ENCODE measurements around the gene GALM. TPM values are rescaled to one million over a fixed set of nuclear protein-coding genes. Genes with fewer than 3 reads are reported as not detected.
"Not testable (repeated sequence)": the region's sequence is repeated elsewhere in the genome, so short reads cannot be mapped to it uniquely, and the experiment has no call there.

Gene GALM
- total RNA-seq, 1 donor from 2014 or later = 4.1 TPM

DNA sequence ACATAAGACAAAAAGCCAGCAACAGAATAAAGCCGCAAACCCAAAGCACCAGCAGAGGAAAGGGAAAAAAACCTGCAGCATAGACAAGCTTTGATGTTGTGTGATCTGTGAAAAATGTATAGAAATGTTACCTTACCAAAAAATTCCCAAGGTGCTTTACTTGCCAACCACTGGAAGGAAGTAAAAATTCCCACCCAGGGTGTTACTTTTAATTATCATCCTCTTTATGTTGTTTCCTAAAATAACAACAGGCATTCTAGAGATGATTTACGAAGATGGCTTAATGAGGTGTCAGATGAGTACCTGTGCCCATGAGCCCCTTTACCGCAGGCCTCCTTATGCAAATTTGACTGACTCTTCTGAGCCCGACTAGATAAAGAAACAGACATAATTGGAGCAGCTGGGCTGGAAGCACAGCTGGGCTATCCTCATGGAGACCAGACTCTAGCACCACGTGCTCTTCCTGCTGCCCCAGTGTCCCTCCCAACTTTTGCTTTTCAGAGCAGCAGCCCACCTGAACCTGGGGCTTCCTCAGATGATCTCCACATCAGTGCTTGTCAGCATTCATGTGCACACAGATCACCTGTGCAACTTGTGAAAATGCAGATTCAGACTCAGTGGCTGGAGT lies 43.8 kb downstream of the GALM start:
- DNase-seq (ENCODE audit: low read depth in 2 of 2) = no peak

- DNase-seq (ENCODE audit: low read depth in 2 of 2) = no peak
Measured at GRCh38 chr2:38711558-38711957, 45.6 kb downstream of the GALM start.

- no peak for DNase-seq (ENCODE audit: low read depth in 2 of 2)
Measured at GRCh38 chr2:38712413-38712812, 46.5 kb downstream of the GALM start.

GRCh38 chr2:38712871-38713270 lies 47.0 kb downstream of the GALM start:
- no peak for DNase-seq (ENCODE audit: low read depth in 2 of 2)

DNA sequence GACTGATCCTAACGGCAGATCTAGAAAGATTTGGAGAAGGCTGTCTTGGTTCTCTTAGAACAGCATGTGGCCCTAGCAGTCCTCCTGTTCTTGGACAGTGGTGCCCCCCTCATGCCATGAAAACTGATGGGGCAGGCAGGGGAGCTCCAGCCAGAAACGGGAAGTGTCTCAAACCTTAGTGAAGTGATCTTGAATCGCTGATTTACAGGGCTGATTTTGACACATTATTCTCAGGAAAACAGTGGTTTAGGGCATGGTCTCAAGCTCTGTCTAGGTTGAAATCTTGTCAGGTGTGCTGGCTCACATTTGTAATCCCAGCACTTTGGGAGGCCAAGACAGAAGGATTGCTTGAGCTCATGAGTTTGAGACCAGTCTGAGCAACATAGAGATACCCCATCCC lies 47.4 kb downstream of the GALM start:
- no peak for DNase-seq (ENCODE audit: low read depth in 2 of 2)

GRCh38 chr2:38714941-38715340 lies 49.0 kb downstream of the GALM start:
- not testable (repeated sequence) for DNase-seq (ENCODE audit: low read depth in 2 of 2)

GRCh38 chr2:38716185-38716584 lies 50.3 kb downstream of the GALM start:
- no peak for DNase-seq (ENCODE audit: low read depth in 2 of 2)

GRCh38 chr2:38718601-38719000 lies 52.7 kb downstream of the GALM start:
- DNase-seq (ENCODE audit: low read depth in 2 of 2) = no peak

- no peak for DNase-seq (ENCODE audit: low read depth in 2 of 2)
Measured at GRCh38 chr2:38719706-38720105, 53.8 kb downstream of the GALM start.

GRCh38 chr2:38720613-38721241 lies 54.8 kb downstream of the GALM start:
- peak in 1 of 2 donors; percentile 30 for DNase-seq (ENCODE audit: low read depth in 2 of 2)

- DNase-seq (ENCODE audit: low read depth in 2 of 2) = no peak
Measured at GRCh38 chr2:38722271-38723061, 56.6 kb downstream of the GALM start.

DNA sequence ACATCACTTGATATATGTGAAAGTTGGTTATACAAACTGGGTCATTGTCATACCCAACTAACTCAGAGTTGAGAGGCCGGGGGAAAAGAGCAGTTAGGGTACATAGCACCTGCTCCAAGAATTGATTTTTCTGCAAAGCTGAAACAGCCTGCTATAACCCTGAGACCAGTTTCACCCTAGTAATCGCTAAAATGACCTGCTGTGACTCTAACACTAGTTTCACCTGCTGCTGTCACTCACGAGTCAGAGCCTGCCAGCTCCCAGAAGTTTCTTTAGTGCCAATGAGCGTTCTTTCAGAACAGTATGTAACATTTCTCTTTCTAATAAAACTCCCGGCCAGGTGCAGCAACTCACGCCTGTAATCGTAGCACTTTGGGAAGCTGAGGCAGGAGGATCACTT lies 57.3 kb downstream of the GALM start:
- no peak for DNase-seq (ENCODE audit: low read depth in 2 of 2)

- no peak for DNase-seq (ENCODE audit: low read depth in 2 of 2)
Measured at GRCh38 chr2:38727661-38728060, 61.7 kb downstream of the GALM start.

GRCh38 chr2:38728694-38729093 lies 62.8 kb downstream of the GALM start:
- DNase-seq (ENCODE audit: low read depth in 2 of 2) = no peak

DNA sequence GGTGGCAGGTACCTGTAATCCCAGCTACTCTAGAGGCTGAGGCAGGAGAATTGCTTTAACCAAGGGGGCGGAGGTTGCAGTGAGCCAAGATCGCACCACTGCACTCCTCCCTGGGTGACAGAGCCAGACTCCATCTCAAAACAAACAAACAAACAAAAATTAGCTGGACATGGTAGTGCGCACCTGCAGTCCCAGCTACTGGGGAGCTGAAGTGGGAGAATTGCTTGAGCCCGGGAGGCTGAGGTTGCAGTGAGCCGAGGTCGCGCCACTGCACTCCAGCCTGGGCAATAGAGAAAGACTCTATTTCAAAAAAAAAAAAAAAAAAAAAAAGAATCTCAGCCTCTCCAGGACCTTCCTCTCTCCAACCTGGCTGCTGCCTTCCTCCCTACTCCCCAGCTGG lies 65.2 kb downstream of the GALM start:
- no peak for DNase-seq (ENCODE audit: low read depth in 2 of 2)

DNA sequence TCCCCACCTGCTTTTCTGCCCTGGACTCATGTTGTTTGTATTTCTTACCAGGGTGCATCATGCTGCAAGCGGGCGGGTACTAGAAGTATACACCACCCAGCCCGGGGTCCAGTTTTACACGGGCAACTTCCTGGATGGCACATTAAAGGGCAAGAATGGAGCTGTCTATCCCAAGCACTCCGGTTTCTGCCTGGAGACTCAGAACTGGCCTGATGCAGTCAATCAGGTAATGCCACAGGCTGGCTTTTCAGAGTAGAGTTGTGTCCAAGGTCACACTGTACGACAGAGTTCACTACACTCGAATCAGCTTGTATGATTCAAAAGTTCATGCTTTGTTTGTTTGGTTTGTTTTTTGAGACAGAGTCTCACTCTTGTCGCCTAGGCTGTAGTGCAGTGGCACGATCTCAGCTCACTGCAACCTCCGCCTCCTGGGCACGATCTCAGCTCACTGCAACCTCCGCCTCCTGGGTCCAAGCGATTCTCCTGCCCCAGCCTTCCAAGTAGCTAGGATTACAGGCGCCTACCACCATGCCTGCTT lies 65.8 kb downstream of the GALM start:
- DNase-seq (ENCODE audit: low read depth in 2 of 2) = no peak

GRCh38 chr2:38733300-38733971 lies 67.5 kb downstream of the GALM start:
- no peak for DNase-seq (ENCODE audit: low read depth in 2 of 2)

- peak in 1 of 2 donors; percentile 8 for DNase-seq (ENCODE audit: low read depth in 2 of 2)
Measured at GRCh38 chr2:38734299-38735058, 68.6 kb downstream of the GALM start.

GRCh38 chr2:38735999-38736320 lies 70.0 kb downstream of the GALM start:
- DNase-seq (ENCODE audit: low read depth in 2 of 2) = no peak

GRCh38 chr2:38737000-38737698 lies 71.2 kb downstream of the GALM start:
- peak; percentile 38 to 88 for DNase-seq (ENCODE audit: low read depth in 2 of 2)

DNA sequence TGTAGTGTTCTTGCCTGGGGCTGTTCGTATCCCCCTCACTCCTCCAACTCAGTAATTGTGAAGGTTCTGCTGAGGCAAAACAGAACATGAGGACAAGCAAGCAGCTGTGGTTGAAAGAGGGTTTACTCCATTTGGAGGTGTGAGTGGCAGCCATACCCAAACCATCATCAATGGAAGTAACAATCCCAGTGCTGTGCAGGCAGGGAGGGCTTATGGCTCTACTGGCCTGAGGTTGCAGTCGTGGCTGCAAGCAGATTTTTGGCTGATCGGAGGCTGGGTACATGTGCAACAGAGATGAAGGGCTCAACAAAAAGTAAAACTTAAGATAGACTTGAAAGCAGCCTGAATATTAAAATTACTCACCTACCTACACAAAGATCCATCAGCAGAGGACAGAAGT lies 72.0 kb downstream of the GALM start:
- no peak for DNase-seq (ENCODE audit: low read depth in 2 of 2)

All from dermis microvascular lymphatic vessel endothelial cell (primary cell).